Astrocyte of the spinal cord (primary cell): ENCODE data around the gene WSCD2.

Source experiments
- DNase-seq: peaks from one replicate; pipeline ENCODE4 v3.0.0; 2011; ENCODE audit warnings: low read depth, low spot score
- H3K4me3 ChIP-seq: 2 replicates; pipeline ENCODE4 v1.5.1; 2011; ENCODE audit warnings: low read depth, mild to moderate bottlenecking, low read length, moderate library complexity
- CTCF ChIP-seq: IDR thresholded peaks from 2 replicates; pipeline ENCODE4 v1.5.1; 2012; ENCODE audit warnings: low read depth, mild to moderate bottlenecking, low read length, inconsistent platforms
- in situ Hi-C: cut with HindIII; loops from 2 replicates; pipeline ENCODE4 v1.10.0; 2017; ENCODE audit warnings: low sequenced_read_pairs

Gene WSCD2

GRCh38 chr12:108296945-108297344 is 167.9 kb downstream of the WSCD2 start:
- H3K4me3 ChIP-seq, result no peak overlapping the region
- no peak for TF ChIP-seq CTCF
- in situ Hi-C loops, result no loop called here
- no peak for DNase-seq

GRCh38 chr12:108297424-108297823 is 168.3 kb downstream of the WSCD2 start:
- no peak for TF ChIP-seq CTCF
- in situ Hi-C loops, result no loop called here

DNA sequence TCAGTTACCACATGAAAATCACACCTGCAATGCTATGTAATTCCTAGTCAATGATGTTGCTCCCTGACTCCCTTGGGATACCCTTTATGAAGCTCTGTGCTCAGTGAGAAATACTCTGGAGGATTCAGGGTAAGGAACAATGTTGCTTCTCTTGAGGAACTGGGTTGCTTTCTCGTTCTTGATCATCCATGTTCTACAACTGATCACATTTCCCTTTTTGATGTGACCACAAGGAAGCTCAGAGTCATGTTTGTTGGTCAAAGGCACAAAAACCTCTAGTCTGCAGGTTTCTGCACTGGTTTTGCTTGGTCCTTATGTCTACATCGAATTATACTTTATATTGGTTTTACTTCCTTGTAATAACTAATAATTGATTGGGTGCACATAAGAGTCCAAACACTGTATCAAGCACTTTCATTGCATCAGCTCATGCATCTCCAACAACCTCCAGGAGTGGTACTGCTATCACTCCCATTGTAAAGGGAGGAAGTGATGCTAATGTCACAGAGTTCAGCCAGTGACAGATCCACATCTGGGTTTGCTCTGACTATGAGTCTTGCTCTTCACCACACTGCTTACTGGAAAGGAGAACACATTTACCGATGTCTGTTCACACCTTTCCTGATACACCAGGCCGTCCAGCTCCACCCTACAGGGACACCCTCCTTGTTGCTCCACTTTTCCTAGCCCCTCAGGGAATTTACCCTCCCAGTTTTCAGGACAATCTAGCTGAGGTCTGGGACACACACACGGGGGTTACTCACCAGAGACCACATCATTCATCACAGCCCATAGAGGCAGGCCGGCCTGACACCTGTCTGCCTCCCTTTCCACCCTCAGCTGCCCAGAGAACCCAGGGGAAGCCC is 169.0 kb downstream of the WSCD2 start:
- DNase-seq, result no peak
- TF ChIP-seq CTCF, result no peak
- in situ Hi-C loops, result no loop called here

More at GRCh38 chr12:108297424-108297823, 168.3 kb downstream of the WSCD2 start:
- DNase-seq, result no peak
- no peak overlapping the region for H3K4me3 ChIP-seq

DNA sequence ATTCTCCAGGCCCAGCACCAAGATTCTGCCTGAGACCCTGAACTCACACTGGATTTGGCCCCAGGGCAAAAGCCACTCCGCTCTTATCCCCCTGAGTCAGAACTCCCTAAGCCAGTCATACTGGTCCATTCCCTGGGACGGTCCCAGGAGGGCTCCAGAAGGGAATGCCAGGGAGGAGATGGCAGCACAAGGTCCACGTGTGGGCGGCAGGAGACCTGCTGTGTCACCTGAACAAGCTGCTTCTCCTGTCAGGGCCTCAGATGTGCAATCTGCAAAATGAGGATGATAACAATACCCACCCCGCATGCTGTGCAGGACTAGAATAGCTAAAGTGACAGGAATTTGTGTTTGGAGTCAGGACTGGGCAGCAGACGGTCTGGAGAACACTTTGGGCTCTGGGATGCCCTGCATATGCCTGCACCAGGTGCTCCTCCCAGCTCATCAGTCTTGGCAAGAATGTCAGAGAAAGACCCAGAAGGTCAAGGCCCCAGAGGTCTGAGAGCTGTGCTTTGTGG is 169.7 kb downstream of the WSCD2 start:
- no peak overlapping the region for H3K4me3 ChIP-seq
- in situ Hi-C loops, result no loop called here
- no peak for DNase-seq
- TF ChIP-seq CTCF, result no peak

More for the DNA sequence above, 169.0 kb downstream of the WSCD2 start:
- no peak overlapping the region for H3K4me3 ChIP-seq

- H3K4me3 ChIP-seq, result no peak overlapping the region
- no peak for TF ChIP-seq CTCF
- DNase-seq, result no peak
- in situ Hi-C loops, result no loop called here
Observed at GRCh38 chr12:108299516-108299915, 170.4 kb downstream of the WSCD2 start.
